HG03460 (cell line): ENCODE data around the gene CGNL1.

Experiments
- ATAC-seq: cut with Tn5 transposase; IDR thresholded peaks from one replicate; pipeline ENCODE4 v1.9.1; 2021; ENCODE audit not compliant: unreplicated experiment

CGNL1 gene

GRCh38 chr15:57542505-57542817 lies 166.2 kb downstream of the CGNL1 start:
- no peak for ATAC-seq

GRCh38 chr15:57544848-57545480 lies 168.7 kb downstream of the CGNL1 start:
- no peak for ATAC-seq

- no peak for ATAC-seq
These were observed 169.7 kb downstream of the CGNL1 start for GRCh38 chr15:57545995-57546394.

DNA sequence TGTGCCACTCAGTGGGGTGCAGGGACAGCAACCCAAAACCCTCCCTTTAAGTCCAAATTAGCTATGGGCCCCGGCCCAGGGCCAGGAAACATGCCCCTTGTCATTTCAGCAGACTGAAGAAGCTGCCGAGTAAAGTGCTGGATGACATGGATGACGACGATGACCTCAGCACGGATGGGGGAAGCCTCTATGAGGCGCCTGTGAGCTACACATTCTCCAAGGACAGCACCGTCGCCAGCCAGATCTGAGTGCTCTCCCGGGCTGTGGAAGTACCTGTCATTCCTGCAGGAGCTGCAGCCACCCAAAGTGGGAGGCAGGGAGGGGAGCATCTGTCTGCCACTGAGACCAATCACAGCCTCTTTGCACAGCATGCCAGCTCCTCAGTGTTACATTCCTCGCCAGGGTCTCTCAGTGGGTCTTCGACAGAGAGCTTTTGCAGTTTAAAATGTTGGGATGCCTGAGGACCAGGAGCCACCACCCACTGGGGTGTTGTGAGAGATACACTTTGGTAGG lies 171.0 kb downstream of the CGNL1 start:
- ATAC-seq, result no peak

- no peak for ATAC-seq
These were observed 172.0 kb downstream of the CGNL1 start for GRCh38 chr15:57548351-57548750.

DNA sequence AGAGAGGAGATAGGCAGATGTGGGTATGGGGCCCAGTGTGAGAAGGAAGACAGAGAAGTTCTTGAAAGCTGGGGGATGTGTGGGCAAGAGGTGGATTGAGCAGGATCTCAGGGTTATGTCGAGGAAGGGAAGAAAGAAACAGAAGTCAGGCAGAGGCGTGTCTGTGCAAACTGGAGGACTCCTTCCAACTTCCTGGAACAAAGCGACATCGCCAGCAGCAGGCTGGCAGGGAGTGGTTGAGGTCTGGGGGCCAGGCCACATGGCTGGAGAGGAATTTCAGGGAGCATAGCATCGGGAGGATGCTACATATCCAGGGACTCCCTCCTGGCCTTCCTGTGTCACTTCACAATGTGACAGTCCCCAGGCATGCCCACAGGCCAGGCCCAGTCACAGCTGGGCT lies 172.5 kb downstream of the CGNL1 start:
- ATAC-seq, result no peak

GRCh38 chr15:57549935-57550334 lies 173.6 kb downstream of the CGNL1 start:
- no peak for ATAC-seq

DNA sequence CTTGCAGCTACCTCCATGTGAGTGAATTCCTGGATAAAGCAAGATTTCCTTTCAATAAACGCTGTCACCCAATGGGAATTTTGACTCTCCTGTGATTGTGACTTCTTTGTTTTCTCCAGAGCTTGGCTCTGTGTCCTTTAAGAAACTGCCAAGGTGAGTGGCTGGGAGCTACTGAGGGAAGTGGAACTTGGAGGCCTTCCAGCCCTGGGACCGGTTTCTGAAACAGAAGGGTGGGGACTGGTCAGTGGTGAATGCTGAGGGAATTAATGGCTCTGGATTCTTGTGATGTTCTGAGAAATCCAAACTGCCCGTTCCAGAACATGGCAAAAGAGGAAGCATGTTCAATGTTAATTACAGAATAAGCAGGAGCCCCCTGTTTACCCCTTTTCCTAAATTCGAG lies 174.3 kb downstream of the CGNL1 start:
- no peak for ATAC-seq

GRCh38 chr15:57551715-57552677 lies 175.7 kb downstream of the CGNL1 start:
- no peak for ATAC-seq

DNA sequence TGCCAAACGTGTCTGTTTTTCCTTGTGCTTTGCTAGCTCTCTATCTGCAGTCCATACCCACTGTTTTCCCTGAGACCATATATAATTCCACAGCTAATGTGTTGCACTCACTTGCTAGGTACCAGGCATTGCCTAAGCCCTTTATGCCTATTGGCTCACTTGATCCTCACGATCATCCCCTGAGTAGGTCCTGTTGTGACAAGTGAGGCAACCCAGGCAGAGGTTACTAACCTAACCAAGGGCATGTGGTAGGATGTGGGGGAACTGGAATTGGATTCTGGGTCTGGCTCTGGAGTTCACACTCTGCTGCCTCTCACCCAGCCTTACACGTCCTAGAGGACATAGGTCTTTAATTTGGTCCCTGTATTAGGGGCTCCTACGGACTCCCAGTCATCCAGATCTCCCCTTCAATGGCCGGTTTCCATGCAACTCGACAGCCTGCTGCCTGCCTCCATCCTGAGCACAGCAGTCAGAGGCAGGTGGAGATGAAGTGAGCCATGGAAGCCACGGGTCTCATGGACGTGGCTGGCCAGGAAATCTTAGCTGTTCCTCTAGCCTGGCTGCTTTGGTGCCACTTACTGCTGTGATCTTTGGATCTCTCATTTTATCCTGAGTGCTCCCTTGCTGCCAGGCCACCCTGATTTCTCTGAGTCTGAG lies 176.5 kb downstream of the CGNL1 start:
- no peak for ATAC-seq

DNA sequence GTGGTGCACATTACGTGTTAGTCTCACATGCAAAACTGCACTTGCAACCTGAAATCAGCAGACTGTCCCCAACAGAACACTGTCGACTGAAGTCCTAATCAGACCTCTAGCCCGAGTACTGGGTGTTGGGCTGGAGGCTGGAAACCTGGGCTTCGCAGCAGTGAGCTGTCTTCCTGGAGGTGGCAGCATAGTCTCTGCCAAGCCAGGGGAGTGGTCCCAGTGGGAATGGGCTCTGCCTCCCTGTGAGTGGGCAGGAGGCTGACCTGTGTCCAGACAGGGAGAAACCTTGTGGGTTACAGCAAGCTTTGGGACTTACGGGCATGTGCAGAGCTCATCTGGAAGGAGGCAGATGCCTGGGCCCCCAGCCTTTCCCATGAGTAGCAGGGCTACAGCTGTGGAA lies 177.2 kb downstream of the CGNL1 start:
- no peak for ATAC-seq

DNA sequence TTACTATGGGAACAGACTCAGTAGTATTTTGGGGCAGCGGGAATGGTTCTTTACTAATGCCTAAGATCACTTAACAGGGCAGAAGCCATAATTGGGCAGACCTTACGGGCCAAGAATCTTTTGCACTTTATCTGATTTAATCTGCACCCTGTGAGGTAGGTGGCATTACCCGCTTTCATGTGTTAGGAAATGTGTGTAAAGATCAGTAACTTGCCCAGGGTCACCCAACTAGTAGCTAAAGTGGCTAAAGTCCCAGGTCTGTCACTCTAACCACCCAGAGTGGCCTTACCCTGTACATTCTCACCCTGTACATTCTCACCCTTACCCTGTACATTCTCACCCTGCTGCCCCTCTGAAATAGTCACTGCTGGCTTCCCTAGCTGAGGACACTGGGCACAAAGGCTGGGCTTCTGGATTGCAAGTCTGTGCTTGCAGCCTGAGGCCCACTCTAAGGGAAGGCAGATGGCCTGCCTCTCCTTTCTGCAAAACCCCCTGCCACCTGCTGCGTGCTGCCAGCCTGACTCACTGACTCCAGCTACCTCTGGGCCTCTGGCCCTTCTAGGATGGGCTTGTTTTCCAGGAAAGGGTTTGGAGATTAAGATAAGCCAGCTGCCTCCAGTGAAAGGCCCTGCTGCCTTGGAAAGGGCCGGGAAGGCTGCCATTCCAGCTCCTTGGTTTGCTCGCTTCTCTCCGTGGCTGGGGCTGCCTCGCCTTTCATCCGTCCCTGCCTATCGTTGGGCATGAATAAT lies 177.9 kb downstream of the CGNL1 start:
- ATAC-seq, result no peak

- ATAC-seq, result no peak
These were observed 178.5 kb downstream of the CGNL1 start for GRCh38 chr15:57554812-57555179.

GRCh38 chr15:57555270-57555669 lies 179.0 kb downstream of the CGNL1 start:
- no peak for ATAC-seq

GRCh38 chr15:57556040-57556439 lies 179.7 kb downstream of the CGNL1 start:
- no peak for ATAC-seq

DNA sequence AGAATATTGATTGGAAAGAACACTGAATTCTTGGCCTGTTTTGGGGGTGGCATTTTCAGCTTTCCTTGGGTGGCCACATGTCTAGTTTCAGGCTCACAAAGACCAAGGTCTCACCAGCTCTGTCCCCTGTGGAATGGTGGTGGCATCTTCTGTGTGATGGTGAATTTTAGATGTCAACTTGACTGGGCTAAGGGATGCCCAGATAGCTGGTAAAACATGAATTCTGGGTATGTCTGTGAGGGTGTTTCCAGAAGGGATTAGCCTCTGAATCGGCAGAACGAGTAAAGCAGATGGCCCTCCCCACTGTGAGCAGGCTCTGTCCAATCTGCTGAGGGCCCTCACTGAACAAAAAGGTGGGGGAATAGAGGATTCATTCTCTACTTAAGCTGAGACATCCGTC lies 181.0 kb downstream of the CGNL1 start:
- ATAC-seq, result no peak

GRCh38 chr15:57557810-57558209 lies 181.5 kb downstream of the CGNL1 start:
- no peak for ATAC-seq

DNA sequence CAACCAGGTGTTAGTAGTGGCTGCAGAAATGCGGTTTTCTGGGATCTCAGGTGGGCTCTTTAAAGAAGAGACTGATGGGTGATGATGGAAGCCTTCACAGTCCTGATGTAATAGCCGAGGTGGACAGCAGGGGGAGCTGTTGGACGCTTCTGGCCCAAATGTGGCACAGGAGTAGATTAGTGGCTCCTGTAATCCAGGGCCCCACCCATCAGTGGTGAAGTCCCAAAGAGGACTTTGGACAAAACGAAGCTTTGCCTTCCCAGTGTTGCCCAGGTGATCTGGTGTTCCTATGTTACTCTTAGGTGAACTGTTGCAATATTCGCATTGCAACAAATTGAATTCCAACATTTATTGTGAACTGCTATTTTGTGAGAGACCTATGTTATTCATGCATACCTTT lies 183.6 kb downstream of the CGNL1 start:
- no peak for ATAC-seq

DNA sequence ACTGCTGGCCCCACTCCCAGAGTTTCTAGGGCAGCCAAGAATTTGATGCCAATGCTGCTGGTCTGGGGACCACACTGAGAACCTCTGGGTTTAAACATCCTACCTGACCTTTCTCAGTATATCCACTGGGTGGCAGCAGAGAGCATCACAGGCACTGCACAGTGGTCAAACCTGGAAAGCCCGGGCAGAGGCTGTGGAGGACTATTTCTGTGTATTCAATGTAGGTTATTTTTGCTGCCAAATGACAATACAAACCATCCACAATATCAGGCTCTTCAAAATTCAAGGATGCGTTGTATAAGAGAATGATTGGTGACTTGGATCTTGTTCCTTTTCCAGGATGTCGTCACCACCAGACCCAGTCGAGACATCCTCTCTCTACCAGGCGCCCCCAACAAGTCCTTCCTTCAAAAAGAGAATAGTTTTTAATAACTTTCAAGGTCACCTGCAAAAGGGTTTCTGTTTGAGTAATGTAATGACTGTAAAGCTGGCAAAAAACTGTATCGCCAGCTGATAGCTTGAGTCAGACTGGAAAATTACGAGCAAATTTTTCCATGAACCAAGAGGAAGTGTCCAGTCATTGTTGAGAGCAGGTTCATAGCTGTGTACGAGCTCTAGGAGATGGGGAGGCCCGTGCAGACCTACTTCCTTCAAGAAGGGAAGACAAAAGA lies 184.9 kb downstream of the CGNL1 start:
- peak; percentile 78 for ATAC-seq

DNA sequence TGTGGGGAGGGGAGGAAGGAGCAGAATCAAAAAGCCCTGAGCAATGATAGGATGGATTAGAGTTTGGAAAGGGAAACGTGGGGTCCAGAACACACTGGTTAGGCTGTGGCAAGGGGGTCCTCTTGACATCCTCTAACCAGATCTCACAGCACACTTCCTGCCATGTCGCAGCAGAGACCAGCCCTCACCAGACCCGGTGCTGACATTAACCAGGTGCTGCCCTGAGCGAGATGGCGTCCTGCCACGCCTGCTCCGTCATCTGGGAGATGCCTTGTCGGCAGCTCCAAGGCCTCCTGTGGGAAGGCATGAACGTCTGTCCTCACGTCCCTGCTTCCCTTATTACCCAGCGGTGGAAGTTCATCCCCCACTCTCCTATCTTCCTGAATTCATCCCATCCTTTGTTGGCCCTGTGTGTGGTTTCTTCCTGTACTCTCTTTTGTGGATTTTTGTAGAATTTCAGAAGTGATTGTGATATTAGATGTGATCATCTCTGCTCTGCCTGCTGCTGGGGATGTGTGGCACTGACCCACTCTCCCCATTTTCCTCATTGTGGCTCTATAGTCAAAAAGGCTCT lies 186.0 kb downstream of the CGNL1 start:
- no peak for ATAC-seq
